GM23338 (cell line): Measurements from ENCODE around the gene KIF15. TPM values are rescaled to one million over a fixed set of nuclear protein-coding genes. Genes with fewer than 3 reads are reported as not detected.

Source experiments
- ATAC-seq: fragments of 200-7000 bp; cut with Tn5 transposase; 3 replicates; pipeline ENCODE4 v1.9.1; 2020
- DNase-seq: peaks from one replicate; pipeline ENCODE4 v3.0.0-alpha.2; 2015; ENCODE audit warnings: low spot score
- H2AFZ ChIP-seq: fragments of 200-600 bp; sonication (generic); 2 replicates; pipeline ENCODE4 v1.8.0; 2016; ENCODE audit warnings: antibody characterized with exemption, mild to moderate bottlenecking, moderate library complexity
- H3F3A ChIP-seq: fragments of 200-600 bp; sonication (generic); replicated peaks from 2 replicates; pipeline ENCODE4 v1.8.0; 2017; ENCODE audit warnings: antibody characterized with exemption, mixed run types, low read depth
- H3K27ac ChIP-seq: fragments of 200-600 bp; sonication (generic); 2 replicates; pipeline ENCODE4 v1.6.1; 2016; ENCODE audit warnings: low read depth
- H3K27me3 ChIP-seq: fragments of 200-600 bp; sonication (generic); 2 replicates; pipeline ENCODE4 v1.8.0; 2016; ENCODE audit warnings: mild to moderate bottlenecking, mixed run types, moderate library complexity; ENCODE audit not compliant: insufficient read depth
- H3K36me3 ChIP-seq: fragments of 200-600 bp; sonication (generic); 2 replicates; pipeline ENCODE4 v1.8.0; 2016; ENCODE audit warnings: mild to moderate bottlenecking; ENCODE audit not compliant: insufficient read depth
- H3K4me1 ChIP-seq: fragments of 200-600 bp; sonication (generic); 2 replicates; pipeline ENCODE4 v1.8.0; 2016; ENCODE audit warnings: mild to moderate bottlenecking, moderate library complexity; ENCODE audit not compliant: insufficient read depth
- H3K4me2 ChIP-seq: fragments of 200-600 bp; sonication (generic); 2 replicates; pipeline ENCODE4 v1.7.1; 2017; ENCODE audit warnings: mixed run types
- H3K4me3 ChIP-seq: fragments of 200-600 bp; sonication (generic); 2 replicates; pipeline ENCODE4 v1.6.1; 2016; ENCODE audit warnings: mixed run types
- H3K79me2 ChIP-seq: fragments of 200-600 bp; sonication (generic); replicated peaks from 2 replicates; pipeline ENCODE4 v1.8.0; 2017; ENCODE audit warnings: mild to moderate bottlenecking; ENCODE audit not compliant: insufficient read depth
- H3K9me2 ChIP-seq: fragments of 200-600 bp; sonication (generic); 2 replicates; pipeline ENCODE4 v1.8.0; 2017; ENCODE audit not compliant: insufficient read depth
- H4K20me1 ChIP-seq: fragments of 200-600 bp; sonication (generic); replicated peaks from 2 replicates; pipeline ENCODE4 v1.8.0; 2017; ENCODE audit warnings: mild to moderate bottlenecking; ENCODE audit not compliant: insufficient read depth
- H3K27ac Mint-ChIP-seq: 2 replicates; pipeline ENCODE4 v1.8.0; 2020; ENCODE audit warnings: inconsistent platforms, mild to moderate bottlenecking, moderate library complexity, mixed read lengths
- H3K27me3 Mint-ChIP-seq: 3 replicates; pipeline ENCODE4 v1.8.0; 2022; ENCODE audit warnings: low read depth, mild to moderate bottlenecking, moderate library complexity, mixed read lengths, inconsistent platforms; ENCODE audit not compliant: insufficient read depth, poor library complexity
- H3K36me3 Mint-ChIP-seq: 3 replicates; pipeline ENCODE4 v1.8.0; 2021; ENCODE audit warnings: low read depth, mild to moderate bottlenecking, inconsistent platforms, moderate library complexity, mixed read lengths
- H3K4me1 Mint-ChIP-seq: 3 replicates; pipeline ENCODE4 v1.8.0; 2020; ENCODE audit warnings: mild to moderate bottlenecking, inconsistent platforms, mixed read lengths
- H3K4me3 Mint-ChIP-seq: 3 replicates; pipeline ENCODE4 v1.8.0; 2021; ENCODE audit warnings: moderate library complexity, mild to moderate bottlenecking, inconsistent platforms, mixed read lengths
- H3K9me3 Mint-ChIP-seq: 3 replicates; pipeline ENCODE4 v1.8.0; 2020; ENCODE audit warnings: moderate library complexity, mild to moderate bottlenecking, inconsistent platforms, mixed read lengths
- EZH2phosphoT487 ChIP-seq: fragments of 200-600 bp; sonication (generic); IDR thresholded peaks from one replicate; pipeline ENCODE4 v1.8.1; 2018; ENCODE audit warnings: antibody characterized with exemption; ENCODE audit not compliant: unreplicated experiment
- JUNB ChIP-seq: IDR thresholded peaks from one replicate; pipeline ENCODE4 v1.6.1; 2016; ENCODE audit warnings: antibody characterized with exemption; ENCODE audit not compliant: unreplicated experiment
- NANOG ChIP-seq: IDR thresholded peaks from 2 replicates; pipeline ENCODE4 v1.6.1; 2016; ENCODE audit warnings: antibody characterized with exemption, borderline replicate concordance
- STAT1 ChIP-seq: IDR thresholded peaks from one replicate; pipeline ENCODE4 v1.6.1; 2016; ENCODE audit warnings: antibody characterized with exemption; ENCODE audit not compliant: unreplicated experiment
- ZNF114 ChIP-seq: fragments of 250-450 bp; sonication (Bioruptor Pico); IDR thresholded peaks from 2 replicates; pipeline ENCODE4 v1.5.0; 2020; ENCODE audit warnings: mild to moderate bottlenecking, moderate library complexity
- polyA plus RNA-seq: library from polyadenylated mRNA; unstranded; fragments of >200 nt; fragmentation: Nextera tagmentation; extraction: Ambion mirVana; gene quantifications from 2 replicates; pipeline ENCODE4 v1.2.1, GENCODE V29; 2016
- total RNA-seq: library from RNA; depleted of rRNA; stranded (reverse); fragments of >200 nt; shearing (Covaris generic); gene quantifications from 2 replicates; pipeline ENCODE4 v1.2.3, GENCODE V29; 2014
- TF ChIP-seq, protein P1 (sequence below), 2 experiments: fragments of 200-600 bp in 1 of 2; sonication (generic) in 1 of 2; conservative IDR thresholded peaks; 2 replicates each; pipeline versions ENCODE4 v1.5.1 to v1.6.1; 2016 to 2017; ENCODE audit warnings: antibody characterized with exemption in 2 of 2, low read depth in 2 of 2, mild to moderate bottlenecking in 2 of 2, moderate library complexity in 1 of 2
- TF ChIP-seq, protein P2 (sequence below): fragments of 250-450 bp; sonication (Bioruptor Pico); IDR thresholded peaks from 2 replicates; pipeline ENCODE4 v1.5.0; 2020; ENCODE audit warnings: mild to moderate bottlenecking, moderate library complexity
- TF ChIP-seq, protein P3 (sequence below): IDR thresholded peaks from one replicate; pipeline ENCODE4 v1.6.1; 2018; ENCODE audit warnings: antibody characterized with exemption; ENCODE audit not compliant: unreplicated experiment

KIF15 gene
- total and polyA plus RNA-seq, 2 experiments from 2014 or later, result 21.2 to 25.8 TPM

DNA sequence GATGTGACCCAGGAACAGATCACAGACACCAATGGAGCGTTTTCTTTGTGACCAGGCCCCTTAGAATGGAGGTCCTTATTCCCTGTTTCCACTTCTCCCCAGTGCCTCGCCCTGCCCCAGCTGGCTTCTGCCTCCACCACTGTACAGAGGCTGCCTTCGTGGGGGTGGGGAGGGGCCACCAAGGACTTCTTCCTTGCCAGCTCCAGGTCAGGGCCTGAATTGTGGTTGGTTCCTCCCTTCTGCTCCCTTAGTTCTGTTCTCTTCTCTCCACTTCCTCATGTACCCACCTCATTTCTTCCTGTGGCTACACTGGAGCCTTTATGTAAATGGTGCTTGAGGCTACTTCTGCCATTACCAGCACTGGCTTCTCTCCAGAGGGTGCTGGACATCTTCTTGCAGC lies 129.3 kb downstream of the KIF15 start:
- Histone ChIP-seq H3K36me3 (no peaks in the 10 kb centered on the region), H3F3A (no peaks in the 10 kb centered on the region), H3K9me2 (peaks cover 10% of the 10 kb centered on the region), H3K4me3 (no peak overlapping the region), H3K79me2 (no peaks in the 10 kb centered on the region), H3K27ac (no peak overlapping the region), H3K4me1 (peaks cover 9% of the 10 kb centered on the region), H3K27me3 (no peaks in the 10 kb centered on the region), H3K4me2 (no peak overlapping the region), H4K20me1 (no peaks in the 10 kb centered on the region), H2AFZ (no peak overlapping the region)
- no peak for DNase-seq
- ATAC-seq, result no peak
- H3K36me3 Mint-ChIP-seq, result no peaks in the 10 kb centered on the region
- peaks cover 20% of the 10 kb centered on the region for H3K4me1 Mint-ChIP-seq
- no peak overlapping the region for H3K27ac Mint-ChIP-seq
- peaks cover 5% of the 10 kb centered on the region for H3K27me3 Mint-ChIP-seq
- H3K9me3 Mint-ChIP-seq, result no peaks in the 10 kb centered on the region; the same call in 2 of the 3 replicates
- TF ChIP-seq EZH2phosphoT487 (no peak), NANOG (no peak)
- H3K4me3 Mint-ChIP-seq, result no peak overlapping the region

DNA sequence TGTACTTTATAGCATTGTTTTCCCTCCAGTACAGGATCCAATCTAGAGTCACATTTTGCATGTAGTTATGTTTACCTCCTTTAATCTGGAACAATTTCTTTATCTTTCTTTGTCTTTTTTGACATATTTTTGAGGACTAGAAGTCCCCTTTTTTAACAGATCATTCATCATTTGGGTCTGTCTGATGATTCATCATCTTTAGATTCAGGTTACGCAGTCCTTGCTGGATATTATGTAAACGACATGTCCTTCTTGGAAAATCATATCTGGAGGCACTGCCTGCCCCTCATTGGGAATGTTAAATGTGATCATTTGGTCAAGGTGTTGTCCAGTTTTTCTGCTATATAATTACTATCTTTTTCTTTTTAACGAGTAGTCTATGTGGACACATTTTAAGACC lies 131.1 kb downstream of the KIF15 start:
- H3K27ac Mint-ChIP-seq, result no peak overlapping the region
- TF ChIP-seq JUNB, result no peak
- no peak for TF ChIP-seq EZH2phosphoT487
- no peak for TF ChIP-seq NANOG
- no peak for TF ChIP-seq ZNF114 (CRISPR knock-in tag)
- TF ChIP-seq STAT1, result no peak
- TF ChIP-seq, protein P1, sequence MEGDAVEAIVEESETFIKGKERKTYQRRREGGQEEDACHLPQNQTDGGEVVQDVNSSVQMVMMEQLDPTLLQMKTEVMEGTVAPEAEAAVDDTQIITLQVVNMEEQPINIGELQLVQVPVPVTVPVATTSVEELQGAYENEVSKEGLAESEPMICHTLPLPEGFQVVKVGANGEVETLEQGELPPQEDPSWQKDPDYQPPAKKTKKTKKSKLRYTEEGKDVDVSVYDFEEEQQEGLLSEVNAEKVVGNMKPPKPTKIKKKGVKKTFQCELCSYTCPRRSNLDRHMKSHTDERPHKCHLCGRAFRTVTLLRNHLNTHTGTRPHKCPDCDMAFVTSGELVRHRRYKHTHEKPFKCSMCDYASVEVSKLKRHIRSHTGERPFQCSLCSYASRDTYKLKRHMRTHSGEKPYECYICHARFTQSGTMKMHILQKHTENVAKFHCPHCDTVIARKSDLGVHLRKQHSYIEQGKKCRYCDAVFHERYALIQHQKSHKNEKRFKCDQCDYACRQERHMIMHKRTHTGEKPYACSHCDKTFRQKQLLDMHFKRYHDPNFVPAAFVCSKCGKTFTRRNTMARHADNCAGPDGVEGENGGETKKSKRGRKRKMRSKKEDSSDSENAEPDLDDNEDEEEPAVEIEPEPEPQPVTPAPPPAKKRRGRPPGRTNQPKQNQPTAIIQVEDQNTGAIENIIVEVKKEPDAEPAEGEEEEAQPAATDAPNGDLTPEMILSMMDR (conservative IDR thresholded peaks at IDR 0.05; ENCODE audit: low read depth in 2 of 2), result no peak
- TF ChIP-seq, protein P2, sequence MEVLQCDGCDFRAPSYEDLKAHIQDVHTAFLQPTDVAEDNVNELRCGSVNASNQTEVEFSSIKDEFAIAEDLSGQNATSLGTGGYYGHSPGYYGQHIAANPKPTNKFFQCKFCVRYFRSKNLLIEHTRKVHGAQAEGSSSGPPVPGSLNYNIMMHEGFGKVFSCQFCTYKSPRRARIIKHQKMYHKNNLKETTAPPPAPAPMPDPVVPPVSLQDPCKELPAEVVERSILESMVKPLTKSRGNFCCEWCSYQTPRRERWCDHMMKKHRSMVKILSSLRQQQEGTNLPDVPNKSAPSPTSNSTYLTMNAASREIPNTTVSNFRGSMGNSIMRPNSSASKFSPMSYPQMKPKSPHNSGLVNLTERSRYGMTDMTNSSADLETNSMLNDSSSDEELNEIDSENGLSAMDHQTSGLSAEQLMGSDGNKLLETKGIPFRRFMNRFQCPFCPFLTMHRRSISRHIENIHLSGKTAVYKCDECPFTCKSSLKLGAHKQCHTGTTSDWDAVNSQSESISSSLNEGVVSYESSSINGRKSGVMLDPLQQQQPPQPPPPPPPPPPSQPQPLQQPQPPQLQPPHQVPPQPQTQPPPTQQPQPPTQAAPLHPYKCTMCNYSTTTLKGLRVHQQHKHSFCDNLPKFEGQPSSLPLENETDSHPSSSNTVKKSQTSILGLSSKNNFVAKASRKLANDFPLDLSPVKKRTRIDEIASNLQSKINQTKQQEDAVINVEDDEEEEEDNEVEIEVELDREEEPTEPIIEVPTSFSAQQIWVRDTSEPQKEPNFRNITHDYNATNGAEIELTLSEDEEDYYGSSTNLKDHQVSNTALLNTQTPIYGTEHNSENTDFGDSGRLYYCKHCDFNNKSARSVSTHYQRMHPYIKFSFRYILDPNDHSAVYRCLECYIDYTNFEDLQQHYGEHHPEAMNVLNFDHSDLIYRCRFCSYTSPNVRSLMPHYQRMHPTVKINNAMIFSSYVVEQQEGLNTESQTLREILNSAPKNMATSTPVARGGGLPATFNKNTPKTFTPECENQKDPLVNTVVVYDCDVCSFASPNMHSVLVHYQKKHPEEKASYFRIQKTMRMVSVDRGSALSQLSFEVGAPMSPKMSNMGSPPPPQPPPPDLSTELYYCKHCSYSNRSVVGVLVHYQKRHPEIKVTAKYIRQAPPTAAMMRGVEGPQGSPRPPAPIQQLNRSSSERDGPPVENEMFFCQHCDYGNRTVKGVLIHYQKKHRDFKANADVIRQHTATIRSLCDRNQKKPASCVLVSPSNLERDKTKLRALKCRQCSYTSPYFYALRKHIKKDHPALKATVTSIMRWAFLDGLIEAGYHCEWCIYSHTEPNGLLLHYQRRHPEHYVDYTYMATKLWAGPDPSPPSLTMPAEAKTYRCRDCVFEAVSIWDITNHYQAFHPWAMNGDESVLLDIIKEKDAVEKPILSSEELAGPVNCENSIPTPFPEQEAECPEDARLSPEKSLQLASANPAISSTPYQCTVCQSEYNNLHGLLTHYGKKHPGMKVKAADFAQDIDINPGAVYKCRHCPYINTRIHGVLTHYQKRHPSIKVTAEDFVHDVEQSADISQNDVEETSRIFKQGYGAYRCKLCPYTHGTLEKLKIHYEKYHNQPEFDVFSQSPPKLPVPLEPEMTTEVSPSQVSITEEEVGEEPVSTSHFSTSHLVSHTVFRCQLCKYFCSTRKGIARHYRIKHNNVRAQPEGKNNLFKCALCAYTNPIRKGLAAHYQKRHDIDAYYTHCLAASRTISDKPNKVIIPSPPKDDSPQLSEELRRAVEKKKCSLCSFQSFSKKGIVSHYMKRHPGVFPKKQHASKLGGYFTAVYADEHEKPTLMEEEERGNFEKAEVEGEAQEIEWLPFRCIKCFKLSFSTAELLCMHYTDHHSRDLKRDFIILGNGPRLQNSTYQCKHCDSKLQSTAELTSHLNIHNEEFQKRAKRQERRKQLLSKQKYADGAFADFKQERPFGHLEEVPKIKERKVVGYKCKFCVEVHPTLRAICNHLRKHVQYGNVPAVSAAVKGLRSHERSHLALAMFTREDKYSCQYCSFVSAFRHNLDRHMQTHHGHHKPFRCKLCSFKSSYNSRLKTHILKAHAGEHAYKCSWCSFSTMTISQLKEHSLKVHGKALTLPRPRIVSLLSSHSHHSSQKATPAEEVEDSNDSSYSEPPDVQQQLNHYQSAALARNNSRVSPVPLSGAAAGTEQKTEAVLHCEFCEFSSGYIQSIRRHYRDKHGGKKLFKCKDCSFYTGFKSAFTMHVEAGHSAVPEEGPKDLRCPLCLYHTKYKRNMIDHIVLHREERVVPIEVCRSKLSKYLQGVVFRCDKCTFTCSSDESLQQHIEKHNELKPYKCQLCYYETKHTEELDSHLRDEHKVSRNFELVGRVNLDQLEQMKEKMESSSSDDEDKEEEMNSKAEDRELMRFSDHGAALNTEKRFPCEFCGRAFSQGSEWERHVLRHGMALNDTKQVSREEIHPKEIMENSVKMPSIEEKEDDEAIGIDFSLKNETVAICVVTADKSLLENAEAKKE (CRISPR knock-in tag), result no peak
- TF ChIP-seq, protein P3, sequence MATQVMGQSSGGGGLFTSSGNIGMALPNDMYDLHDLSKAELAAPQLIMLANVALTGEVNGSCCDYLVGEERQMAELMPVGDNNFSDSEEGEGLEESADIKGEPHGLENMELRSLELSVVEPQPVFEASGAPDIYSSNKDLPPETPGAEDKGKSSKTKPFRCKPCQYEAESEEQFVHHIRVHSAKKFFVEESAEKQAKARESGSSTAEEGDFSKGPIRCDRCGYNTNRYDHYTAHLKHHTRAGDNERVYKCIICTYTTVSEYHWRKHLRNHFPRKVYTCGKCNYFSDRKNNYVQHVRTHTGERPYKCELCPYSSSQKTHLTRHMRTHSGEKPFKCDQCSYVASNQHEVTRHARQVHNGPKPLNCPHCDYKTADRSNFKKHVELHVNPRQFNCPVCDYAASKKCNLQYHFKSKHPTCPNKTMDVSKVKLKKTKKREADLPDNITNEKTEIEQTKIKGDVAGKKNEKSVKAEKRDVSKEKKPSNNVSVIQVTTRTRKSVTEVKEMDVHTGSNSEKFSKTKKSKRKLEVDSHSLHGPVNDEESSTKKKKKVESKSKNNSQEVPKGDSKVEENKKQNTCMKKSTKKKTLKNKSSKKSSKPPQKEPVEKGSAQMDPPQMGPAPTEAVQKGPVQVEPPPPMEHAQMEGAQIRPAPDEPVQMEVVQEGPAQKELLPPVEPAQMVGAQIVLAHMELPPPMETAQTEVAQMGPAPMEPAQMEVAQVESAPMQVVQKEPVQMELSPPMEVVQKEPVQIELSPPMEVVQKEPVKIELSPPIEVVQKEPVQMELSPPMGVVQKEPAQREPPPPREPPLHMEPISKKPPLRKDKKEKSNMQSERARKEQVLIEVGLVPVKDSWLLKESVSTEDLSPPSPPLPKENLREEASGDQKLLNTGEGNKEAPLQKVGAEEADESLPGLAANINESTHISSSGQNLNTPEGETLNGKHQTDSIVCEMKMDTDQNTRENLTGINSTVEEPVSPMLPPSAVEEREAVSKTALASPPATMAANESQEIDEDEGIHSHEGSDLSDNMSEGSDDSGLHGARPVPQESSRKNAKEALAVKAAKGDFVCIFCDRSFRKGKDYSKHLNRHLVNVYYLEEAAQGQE, result no peak
- no peaks in the 10 kb centered on the region for H4K20me1 ChIP-seq
- peaks cover 9% of the 10 kb centered on the region for H3K4me1 ChIP-seq
- no peaks in the 10 kb centered on the region for H3K36me3 ChIP-seq
- H3K36me3 Mint-ChIP-seq, result no peaks in the 10 kb centered on the region
- peaks cover 10% of the 10 kb centered on the region for H3K9me2 ChIP-seq
- H3K79me2 ChIP-seq, result no peaks in the 10 kb centered on the region
- H3K4me3 ChIP-seq, result no peak overlapping the region
- ATAC-seq (no peak), DNase-seq (no peak)
- H3K4me2 ChIP-seq, result no peak overlapping the region
- peaks cover 14% of the 10 kb centered on the region for H3K4me1 Mint-ChIP-seq
- H3K27me3 ChIP-seq, result no peaks in the 10 kb centered on the region
- H3K27me3 Mint-ChIP-seq, result peaks cover 8% of the 10 kb centered on the region
- no peak overlapping the region for H2AFZ ChIP-seq
- no peaks in the 10 kb centered on the region for H3F3A ChIP-seq
- no peaks in the 10 kb centered on the region; the same call in 2 of the 3 replicates for H3K9me3 Mint-ChIP-seq
- no peak overlapping the region for H3K4me3 Mint-ChIP-seq
- no peak overlapping the region for H3K27ac ChIP-seq
